Smooth muscle cell (in vitro differentiated cells): ENCODE measurements around the gene DCTPP1. TPM values are rescaled to one million over a fixed set of nuclear protein-coding genes. Genes with fewer than 3 reads are reported as not detected.
A peak's percentile ranks its signal among the peaks of the same experiment; 100 is the strongest.

ENCODE experiments used
- DNase-seq: peaks from one replicate; lab custom pipeline; 2025; ENCODE audit not compliant: unreplicated experiment; lab: John Stamatoyannopoulos, UW
- H2AFZ ChIP-seq: fragments of 200-600 bp; sonication (generic); 2 replicates; pipeline ENCODE4 v1.6.0; 2016; ENCODE audit warnings: antibody characterized with exemption, low read depth, mild to moderate bottlenecking
- H3F3A ChIP-seq: fragments of 200-600 bp; sonication (generic); 2 replicates; pipeline ENCODE4 v1.6.0; 2017; ENCODE audit warnings: antibody characterized with exemption, low read depth
- H3K27ac ChIP-seq: fragments of 200-600 bp; sonication (generic); 2 replicates; pipeline ENCODE4 v1.5.1; 2016; ENCODE audit warnings: low read depth, mild to moderate bottlenecking
- H3K27me3 ChIP-seq: fragments of 200-600 bp; sonication (generic); 2 replicates; pipeline ENCODE4 v1.6.1; 2016; ENCODE audit warnings: low read depth, mild to moderate bottlenecking
- H3K36me3 ChIP-seq: fragments of 200-600 bp; sonication (generic); 2 replicates; pipeline ENCODE4 v1.5.1; 2016; ENCODE audit warnings: low read depth
- H3K4me1 ChIP-seq: fragments of 200-600 bp; sonication (generic); 2 replicates; pipeline ENCODE4 v1.5.1; 2016; ENCODE audit warnings: low read depth
- H3K4me2 ChIP-seq: fragments of 200-600 bp; sonication (generic); 2 replicates; pipeline ENCODE4 v1.6.0; 2016; ENCODE audit warnings: mild to moderate bottlenecking
- H3K4me3 ChIP-seq: fragments of 200-600 bp; sonication (generic); 2 replicates; pipeline ENCODE4 v1.5.1; 2016; ENCODE audit warnings: mild to moderate bottlenecking
- H3K79me2 ChIP-seq: fragments of 200-600 bp; sonication (generic); 2 replicates; pipeline ENCODE4 v1.6.0; 2016; ENCODE audit warnings: low read depth, mild to moderate bottlenecking
- H3K9ac ChIP-seq: fragments of 200-600 bp; sonication (generic); 2 replicates; pipeline ENCODE4 v1.6.0; 2016; ENCODE audit warnings: low read depth
- H3K9me3 ChIP-seq: fragments of 200-600 bp; sonication (generic); replicated peaks from 2 replicates; pipeline ENCODE4 v1.5.1; 2016; ENCODE audit warnings: low read depth
- H4K20me1 ChIP-seq: fragments of 200-600 bp; sonication (generic); 2 replicates; pipeline ENCODE4 v1.6.0; 2016; ENCODE audit warnings: low read depth
- CTCF ChIP-seq: fragments of 200-600 bp; sonication (generic); IDR thresholded peaks from 2 replicates; pipeline ENCODE4 v1.5.1; 2017; ENCODE audit warnings: borderline replicate concordance, mild to moderate bottlenecking, antibody characterized with exemption; ENCODE audit not compliant: insufficient read depth, poor library complexity, severe bottlenecking
- WGBS: methylation state at CpG from one replicate; pipeline ENCODE4 v1.1.7; 2016; ENCODE audit warnings: low lambda C conversion rate; 5-methylcytosine and 5-hydroxymethylcytosine counted together
- polyA plus RNA-seq: library from polyadenylated mRNA; unstranded; fragments of >200 nt; fragmentation: Nextera tagmentation; extraction: Ambion mirVana; gene quantifications from 2 replicates; pipeline ENCODE4 v1.2.1, GENCODE V29; 2016
- total RNA-seq: library from RNA; depleted of rRNA; stranded (reverse); fragments of >200 nt; gene quantifications from 2 replicates; pipeline ENCODE4 v1.2.3, GENCODE V29; 2014

Gene DCTPP1
- total and polyA plus RNA-seq, 2 experiments from 2014 or later: 18.4 to 37.8 TPM

- no peak overlapping the region for H3K9ac ChIP-seq
- H2AFZ ChIP-seq: no peak overlapping the region
- WGBS: 66% methylated on average over 31 of the region's 31 CpGs
- H3K36me3 ChIP-seq: no peaks in the 10 kb centered on the region
- no peaks in the 10 kb centered on the region for H3K9me3 ChIP-seq
- H3K4me2 ChIP-seq: peak overlapping the region; percentile 92
- peak overlapping the region; percentile 64 for H3K4me3 ChIP-seq
- H3K27ac ChIP-seq: no peak overlapping the region
- H3K27me3 ChIP-seq: no peaks in the 10 kb centered on the region
- no peak for TF ChIP-seq CTCF
- no peaks in the 10 kb centered on the region for H3K4me1 ChIP-seq
- no peaks in the 10 kb centered on the region for H3K79me2 ChIP-seq
- peaks cover 11% of the 10 kb centered on the region for H4K20me1 ChIP-seq
- DNase-seq: no peak
- H3F3A ChIP-seq: peaks cover 17% of the 10 kb centered on the region
Measured at GRCh38 chr16:30418350-30419181, 11.3 kb downstream of the DCTPP1 start.

- DNase-seq: peak; percentile 53
- WGBS: 3% methylated on average over 128 of the region's 140 CpGs
- Histone ChIP-seq H3K4me2 (peak overlapping the region; percentile 92), H3K36me3 (no peaks in the 10 kb centered on the region), H2AFZ (peak overlapping the region; percentile 18), H3K27me3 (no peaks in the 10 kb centered on the region), H4K20me1 (peaks cover 14% of the 10 kb centered on the region), H3K27ac (no peak overlapping the region), H3K4me3 (peak overlapping the region; percentile 64), H3K4me1 (no peaks in the 10 kb centered on the region), H3K9me3 (no peaks in the 10 kb centered on the region), H3F3A (peaks cover 17% of the 10 kb centered on the region), H3K79me2 (no peaks in the 10 kb centered on the region), H3K9ac (no peak overlapping the region)
- TF ChIP-seq CTCF: peak; percentile 16
Measured at GRCh38 chr16:30417529-30418349, 12.1 kb downstream of the DCTPP1 start.

- DNase-seq: no peak
- TF ChIP-seq CTCF: no peak
- H3K4me3 ChIP-seq: peak overlapping the region; percentile 64
- peak overlapping the region; percentile 92 for H3K4me2 ChIP-seq
- no peak overlapping the region for H3K27ac ChIP-seq
- H3K36me3 ChIP-seq: no peaks in the 10 kb centered on the region
- WGBS: 65% methylated on average over 16 of the region's 18 CpGs
- H3K79me2 ChIP-seq: peaks cover 5% of the 10 kb centered on the region
- H3K9me3 ChIP-seq: no peaks in the 10 kb centered on the region
- no peak overlapping the region for H3K9ac ChIP-seq
- H3K27me3 ChIP-seq: no peaks in the 10 kb centered on the region
- H4K20me1 ChIP-seq: peaks cover 14% of the 10 kb centered on the region
- H3K4me1 ChIP-seq: no peaks in the 10 kb centered on the region
- H3F3A ChIP-seq: peaks cover 17% of the 10 kb centered on the region
- no peak overlapping the region for H2AFZ ChIP-seq
Measured at GRCh38 chr16:30416624-30417528, 13.0 kb downstream of the DCTPP1 start.
